Smooth muscle cell (in vitro differentiated cells): ENCODE data around the gene PFN2. TPM values are rescaled to one million over a fixed set of nuclear protein-coding genes. Genes with fewer than 3 reads are reported as not detected.

Experiments
- DNase-seq: peaks from one replicate; lab custom pipeline; 2025; ENCODE audit not compliant: unreplicated experiment; lab: John Stamatoyannopoulos, UW
- H2AFZ ChIP-seq: fragments of 200-600 bp; sonication (generic); 2 replicates; pipeline ENCODE4 v1.6.0; 2016; ENCODE audit warnings: antibody characterized with exemption, low read depth, mild to moderate bottlenecking
- H3F3A ChIP-seq: fragments of 200-600 bp; sonication (generic); 2 replicates; pipeline ENCODE4 v1.6.0; 2017; ENCODE audit warnings: antibody characterized with exemption, low read depth
- H3K27ac ChIP-seq: fragments of 200-600 bp; sonication (generic); 2 replicates; pipeline ENCODE4 v1.5.1; 2016; ENCODE audit warnings: low read depth, mild to moderate bottlenecking
- H3K27me3 ChIP-seq: fragments of 200-600 bp; sonication (generic); 2 replicates; pipeline ENCODE4 v1.6.1; 2016; ENCODE audit warnings: low read depth, mild to moderate bottlenecking
- H3K36me3 ChIP-seq: fragments of 200-600 bp; sonication (generic); 2 replicates; pipeline ENCODE4 v1.5.1; 2016; ENCODE audit warnings: low read depth
- H3K4me1 ChIP-seq: fragments of 200-600 bp; sonication (generic); 2 replicates; pipeline ENCODE4 v1.5.1; 2016; ENCODE audit warnings: low read depth
- H3K4me2 ChIP-seq: fragments of 200-600 bp; sonication (generic); 2 replicates; pipeline ENCODE4 v1.6.0; 2016; ENCODE audit warnings: mild to moderate bottlenecking
- H3K4me3 ChIP-seq: fragments of 200-600 bp; sonication (generic); 2 replicates; pipeline ENCODE4 v1.5.1; 2016; ENCODE audit warnings: mild to moderate bottlenecking
- H3K79me2 ChIP-seq: fragments of 200-600 bp; sonication (generic); 2 replicates; pipeline ENCODE4 v1.6.0; 2016; ENCODE audit warnings: low read depth, mild to moderate bottlenecking
- H3K9ac ChIP-seq: fragments of 200-600 bp; sonication (generic); 2 replicates; pipeline ENCODE4 v1.6.0; 2016; ENCODE audit warnings: low read depth
- H3K9me3 ChIP-seq: fragments of 200-600 bp; sonication (generic); replicated peaks from 2 replicates; pipeline ENCODE4 v1.5.1; 2016; ENCODE audit warnings: low read depth
- H4K20me1 ChIP-seq: fragments of 200-600 bp; sonication (generic); 2 replicates; pipeline ENCODE4 v1.6.0; 2016; ENCODE audit warnings: low read depth
- CTCF ChIP-seq: fragments of 200-600 bp; sonication (generic); IDR thresholded peaks from 2 replicates; pipeline ENCODE4 v1.5.1; 2017; ENCODE audit warnings: borderline replicate concordance, mild to moderate bottlenecking, antibody characterized with exemption; ENCODE audit not compliant: insufficient read depth, poor library complexity, severe bottlenecking
- WGBS: methylation state at CpG from one replicate; pipeline ENCODE4 v1.1.7; 2016; ENCODE audit warnings: low lambda C conversion rate; 5-methylcytosine and 5-hydroxymethylcytosine counted together
- polyA plus RNA-seq: library from polyadenylated mRNA; unstranded; fragments of >200 nt; fragmentation: Nextera tagmentation; extraction: Ambion mirVana; gene quantifications from 2 replicates; pipeline ENCODE4 v1.2.1, GENCODE V29; 2016
- total RNA-seq: library from RNA; depleted of rRNA; stranded (reverse); fragments of >200 nt; gene quantifications from 2 replicates; pipeline ENCODE4 v1.2.3, GENCODE V29; 2014

The PFN2 gene
- total and polyA plus RNA-seq, 2 experiments from 2014 or later: 209 to 265 TPM

GRCh38 chr3:149999421-149999820 lies 28.7 kb upstream of the PFN2 start:
- H4K20me1 ChIP-seq: no peaks in the 10 kb centered on the region
- H3K36me3 ChIP-seq: no peaks in the 10 kb centered on the region
- no peaks in the 10 kb centered on the region for H3K27me3 ChIP-seq
- H3K9ac ChIP-seq: no peak overlapping the region
- DNase-seq: no peak
- H3F3A ChIP-seq: no peaks in the 10 kb centered on the region
- WGBS: 93% methylated on average over 4 of the region's 4 CpGs
- H3K4me3 ChIP-seq: no peak overlapping the region
- H3K4me1 ChIP-seq: no peaks in the 10 kb centered on the region
- TF ChIP-seq CTCF: no peak
- no peak overlapping the region for H3K27ac ChIP-seq
- H3K4me2 ChIP-seq: no peak overlapping the region
- no peak overlapping the region for H2AFZ ChIP-seq
- H3K79me2 ChIP-seq: no peaks in the 10 kb centered on the region
- H3K9me3 ChIP-seq: no peaks in the 10 kb centered on the region

- WGBS: 100% methylated on average over 1 of the region's 1 CpG
- Histone ChIP-seq H3K79me2 (no peaks in the 10 kb centered on the region), H3K36me3 (no peaks in the 10 kb centered on the region), H3K4me1 (no peaks in the 10 kb centered on the region), H3K27ac (no peak overlapping the region), H3K9me3 (no peaks in the 10 kb centered on the region), H3F3A (no peaks in the 10 kb centered on the region), H2AFZ (no peak overlapping the region), H4K20me1 (no peaks in the 10 kb centered on the region), H3K4me3 (no peak overlapping the region), H3K4me2 (no peak overlapping the region), H3K9ac (no peak overlapping the region), H3K27me3 (no peaks in the 10 kb centered on the region)
- TF ChIP-seq CTCF: no peak
- no peak for DNase-seq
Measured at GRCh38 chr3:149998946-149999345, 28.3 kb upstream of the PFN2 start.

GRCh38 chr3:149992416-149993058 lies 21.8 kb upstream of the PFN2 start:
- no peaks in the 10 kb centered on the region for H3K27me3 ChIP-seq
- no peak overlapping the region for H3K9ac ChIP-seq
- no peaks in the 10 kb centered on the region for H3K4me1 ChIP-seq
- no peaks in the 10 kb centered on the region for H3K9me3 ChIP-seq
- TF ChIP-seq CTCF: no peak
- H4K20me1 ChIP-seq: no peaks in the 10 kb centered on the region
- 100% methylated on average over 4 of the region's 4 CpGs for WGBS
- H3K79me2 ChIP-seq: no peaks in the 10 kb centered on the region
- no peaks in the 10 kb centered on the region for H3K36me3 ChIP-seq
- no peak overlapping the region for H2AFZ ChIP-seq
- DNase-seq: no peak
- no peaks in the 10 kb centered on the region for H3F3A ChIP-seq
- no peak overlapping the region for H3K4me2 ChIP-seq
- H3K27ac ChIP-seq: no peak overlapping the region
- H3K4me3 ChIP-seq: no peak overlapping the region

- H3K4me1 ChIP-seq: no peaks in the 10 kb centered on the region
- 100% methylated on average over 1 of the region's 1 CpG for WGBS
- no peak overlapping the region for H2AFZ ChIP-seq
- no peaks in the 10 kb centered on the region for H3K27me3 ChIP-seq
- no peaks in the 10 kb centered on the region for H3F3A ChIP-seq
- TF ChIP-seq CTCF: no peak
- no peaks in the 10 kb centered on the region for H3K79me2 ChIP-seq
- no peak overlapping the region for H3K27ac ChIP-seq
- no peak overlapping the region for H3K4me3 ChIP-seq
- H4K20me1 ChIP-seq: no peaks in the 10 kb centered on the region
- DNase-seq: no peak
- no peaks in the 10 kb centered on the region for H3K9me3 ChIP-seq
- no peak overlapping the region for H3K4me2 ChIP-seq
- H3K9ac ChIP-seq: no peak overlapping the region
- H3K36me3 ChIP-seq: no peaks in the 10 kb centered on the region
Measured at GRCh38 chr3:149990423-149990948, 19.8 kb upstream of the PFN2 start.
